HS-5 (cell line): ENCODE data around the gene PRKCH.

Experiments used
- DNase-seq: peaks from one replicate; pipeline ENCODE4 v3.0.0-alpha.2; 2012; ENCODE audit warnings: low read depth

The PRKCH gene

DNA sequence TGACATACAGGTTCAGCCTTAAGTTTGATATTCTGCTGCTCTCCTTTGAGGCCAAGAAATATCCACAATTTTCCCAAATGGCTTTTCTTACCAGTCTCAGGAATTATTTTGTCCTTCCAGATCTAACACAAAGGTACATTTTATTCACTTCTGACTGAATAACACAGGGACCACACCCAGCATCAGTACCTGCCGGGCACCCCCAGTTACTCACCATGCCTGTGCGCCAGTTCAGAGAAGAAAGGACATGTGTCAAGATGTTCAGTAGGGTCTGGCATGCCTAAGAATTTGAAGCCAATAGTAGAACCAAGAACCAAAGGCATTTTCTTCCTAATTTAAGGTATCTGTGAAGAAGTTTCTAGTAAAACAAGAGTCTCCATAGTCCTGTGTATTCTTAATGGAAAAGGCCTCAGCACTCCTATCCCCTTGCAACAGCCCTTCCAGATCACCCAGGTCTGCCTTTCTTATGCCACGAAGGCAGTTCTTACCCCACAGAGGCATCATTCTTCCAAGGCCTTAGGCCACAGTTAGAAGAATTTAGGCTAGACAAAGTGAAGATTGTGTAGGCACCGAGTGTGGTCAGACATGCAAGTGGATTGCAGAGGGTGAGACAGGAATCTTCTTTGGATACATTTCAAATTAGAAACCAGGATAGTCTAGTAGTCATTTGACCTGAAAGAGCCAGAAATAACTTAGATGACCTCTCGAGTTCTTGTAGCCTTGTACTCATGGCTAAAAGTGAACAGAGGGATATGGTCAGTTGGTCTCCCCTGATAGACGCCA is 233.9 kb downstream of the PRKCH start:
- DNase-seq: no peak

DNA sequence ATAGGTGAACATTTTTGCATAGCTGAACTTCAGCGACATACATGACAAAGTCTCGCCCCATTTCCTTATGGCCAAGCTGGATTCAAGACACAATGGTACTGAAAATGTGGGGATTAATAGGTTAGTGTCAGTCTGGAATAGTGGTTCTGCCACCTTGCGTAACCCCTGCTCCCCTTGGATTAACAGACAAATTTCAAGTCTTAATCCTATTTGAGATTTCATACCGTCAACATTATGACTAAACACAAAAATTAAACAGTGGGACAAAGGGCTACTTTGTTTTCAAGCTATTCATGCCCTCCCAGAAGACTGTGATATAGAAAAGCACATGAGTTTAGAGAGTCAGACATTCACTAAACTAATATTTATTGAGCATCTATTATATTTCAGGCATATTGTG is 235.1 kb downstream of the PRKCH start:
- no peak for DNase-seq

DNA sequence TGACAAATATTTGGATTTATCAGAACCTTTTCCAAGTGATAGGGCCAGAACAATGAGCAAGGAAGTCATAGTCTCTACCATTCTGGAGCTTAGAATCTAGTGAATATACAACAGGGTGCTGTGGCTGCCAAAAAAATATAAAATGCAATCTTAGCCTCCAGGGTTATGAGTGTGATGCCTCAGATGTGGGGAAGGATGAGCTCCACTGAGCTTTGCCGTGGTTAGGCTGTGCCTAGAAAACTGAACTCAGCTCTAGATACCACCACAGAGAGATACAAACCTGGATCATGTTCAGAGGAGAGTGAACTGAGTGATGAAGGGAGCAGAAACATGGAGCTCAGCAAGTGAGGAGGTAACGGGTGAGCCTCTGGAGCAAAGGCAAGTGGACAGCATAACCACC is 235.9 kb downstream of the PRKCH start:
- no peak for DNase-seq

DNA sequence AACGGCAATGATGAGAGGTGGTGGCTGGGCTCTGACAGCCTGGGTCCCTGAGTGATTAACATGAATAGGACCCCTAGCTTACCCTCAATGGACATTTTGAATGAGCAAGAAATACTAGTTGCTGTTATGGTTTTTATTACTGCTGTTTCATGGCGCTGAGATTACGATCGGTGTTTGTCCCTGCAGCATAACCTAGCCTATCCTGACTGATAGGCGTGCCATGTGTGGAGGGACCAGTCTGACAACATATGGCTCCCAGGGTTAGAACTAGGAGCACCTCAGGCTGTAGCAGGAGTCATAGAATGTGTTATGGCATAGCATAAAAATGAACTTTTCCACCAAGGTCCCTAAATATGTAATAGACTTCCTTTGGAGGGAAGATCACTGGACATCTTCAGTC is 236.5 kb downstream of the PRKCH start:
- no peak for DNase-seq

DNA sequence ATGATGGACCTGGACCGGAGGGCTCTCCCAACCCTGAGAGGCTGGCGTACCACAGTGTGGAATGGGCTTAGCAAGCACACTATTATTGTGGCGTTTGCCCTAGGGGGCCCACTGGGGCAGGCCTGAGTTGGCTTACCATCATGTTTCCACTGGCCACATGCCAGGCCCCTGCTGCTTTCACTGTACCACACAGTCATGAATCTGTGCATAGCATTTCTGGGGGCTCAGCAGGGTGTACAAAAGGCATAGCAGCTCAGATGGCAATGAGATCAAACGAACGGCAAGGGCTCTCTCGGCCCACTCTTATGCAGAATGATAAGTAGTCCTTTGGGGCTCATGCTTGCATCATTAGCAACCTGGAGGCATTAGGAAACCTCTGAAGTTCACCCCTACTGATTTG is 236.9 kb downstream of the PRKCH start:
- no peak for DNase-seq

GRCh38 chr14:61559641-61560201 is 238.3 kb downstream of the PRKCH start:
- DNase-seq: no peak

DNA sequence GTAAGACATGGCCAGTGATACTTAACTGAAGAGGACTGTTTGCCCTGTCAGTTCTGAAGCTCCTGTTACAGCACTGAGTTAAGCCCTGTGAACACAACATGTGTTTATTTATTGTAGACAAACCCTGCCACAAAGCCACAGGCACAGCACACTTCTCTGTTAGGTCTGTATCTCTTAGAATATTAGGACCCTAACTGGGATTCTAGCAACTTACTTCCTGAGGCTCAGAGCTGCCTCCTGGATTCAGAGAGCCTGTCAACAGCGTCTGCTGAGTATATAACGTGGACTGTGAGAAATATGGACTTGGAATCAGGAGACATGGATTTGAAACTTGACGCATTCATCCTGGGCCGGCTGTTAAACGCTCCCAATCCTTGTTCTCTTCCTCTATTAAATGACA is 238.9 kb downstream of the PRKCH start:
- no peak for DNase-seq

GRCh38 chr14:61561104-61561503 is 239.7 kb downstream of the PRKCH start:
- DNase-seq: no peak

DNA sequence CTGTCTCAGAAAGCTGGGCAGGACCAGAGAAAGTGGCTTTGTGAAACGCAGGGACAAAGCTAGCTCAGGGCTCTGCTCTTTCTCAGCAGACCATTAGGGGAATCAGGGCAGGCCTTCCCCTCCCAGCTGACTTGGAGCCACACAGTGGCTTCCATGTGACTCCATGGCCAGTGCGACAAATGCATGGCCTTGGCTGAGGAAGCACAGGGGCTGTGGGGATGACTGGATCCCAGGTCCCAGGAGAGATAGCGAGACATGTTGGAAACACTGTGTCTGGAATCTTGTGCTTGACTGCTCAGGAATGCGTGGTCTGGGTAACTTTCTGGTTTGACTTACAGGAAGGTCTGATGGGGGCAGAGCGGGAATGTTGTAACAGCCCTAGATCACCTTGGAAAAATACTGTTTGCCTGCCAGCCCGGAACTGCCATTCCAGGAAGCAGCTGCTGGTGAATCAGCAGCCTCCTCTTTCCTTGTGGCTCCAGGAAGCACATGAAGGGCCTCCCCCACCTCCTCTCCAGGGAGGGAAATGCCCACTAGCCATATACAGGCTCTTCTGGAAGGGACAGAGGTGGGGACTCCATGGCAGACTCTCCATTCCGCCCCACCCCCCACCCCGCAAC is 240.4 kb downstream of the PRKCH start:
- peak; percentile 98 for DNase-seq

DNA sequence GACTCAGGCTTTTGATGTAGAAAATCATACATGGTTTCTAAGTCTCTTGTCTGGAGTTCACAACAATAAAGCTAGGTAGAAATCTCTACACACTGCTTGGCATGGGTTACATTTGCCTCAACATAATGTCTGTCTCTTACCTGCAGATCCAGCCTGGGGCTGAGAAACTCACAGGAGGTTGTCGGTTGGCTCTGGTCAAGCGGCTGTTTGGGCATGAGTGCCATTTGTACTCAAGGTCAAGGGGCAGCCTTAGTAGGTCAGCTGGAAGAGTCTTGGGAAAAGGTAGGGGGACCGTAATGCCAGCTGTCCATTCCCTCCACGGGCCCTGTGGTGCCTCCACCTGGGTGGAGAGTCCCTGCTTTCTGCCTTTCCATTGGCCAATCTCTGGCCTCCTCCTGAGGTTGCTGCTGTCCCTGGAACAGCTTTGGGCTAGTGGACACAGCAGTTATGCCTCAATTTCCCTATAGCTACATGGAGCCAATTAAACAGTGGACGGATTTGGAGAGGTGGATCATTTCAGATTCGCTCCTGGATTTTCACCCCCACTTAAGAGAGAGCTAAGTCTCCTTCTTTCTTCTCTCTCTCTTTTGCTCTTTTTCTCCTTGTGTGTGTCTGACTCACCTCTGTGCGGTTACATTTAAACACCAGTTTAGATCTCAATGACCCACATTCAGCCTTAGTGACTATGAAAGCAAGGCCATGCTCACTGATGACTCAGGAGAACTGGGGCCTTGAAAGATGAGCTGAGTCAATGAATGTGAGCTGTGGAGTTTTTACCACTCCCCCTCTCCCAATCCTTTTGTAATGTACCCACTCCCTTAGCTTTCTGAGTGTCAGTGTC is 241.2 kb downstream of the PRKCH start:
- peak; percentile 98 for DNase-seq

- no peak for DNase-seq
Observed at GRCh38 chr14:61563162-61563511, 241.8 kb downstream of the PRKCH start.

- DNase-seq: no peak
Observed at GRCh38 chr14:61563880-61564617, 242.7 kb downstream of the PRKCH start.

- DNase-seq: peak; percentile 98
Observed at GRCh38 chr14:61564618-61565091, 243.3 kb downstream of the PRKCH start.

- no peak for DNase-seq
Observed at GRCh38 chr14:61565181-61565580, 243.8 kb downstream of the PRKCH start.

DNA sequence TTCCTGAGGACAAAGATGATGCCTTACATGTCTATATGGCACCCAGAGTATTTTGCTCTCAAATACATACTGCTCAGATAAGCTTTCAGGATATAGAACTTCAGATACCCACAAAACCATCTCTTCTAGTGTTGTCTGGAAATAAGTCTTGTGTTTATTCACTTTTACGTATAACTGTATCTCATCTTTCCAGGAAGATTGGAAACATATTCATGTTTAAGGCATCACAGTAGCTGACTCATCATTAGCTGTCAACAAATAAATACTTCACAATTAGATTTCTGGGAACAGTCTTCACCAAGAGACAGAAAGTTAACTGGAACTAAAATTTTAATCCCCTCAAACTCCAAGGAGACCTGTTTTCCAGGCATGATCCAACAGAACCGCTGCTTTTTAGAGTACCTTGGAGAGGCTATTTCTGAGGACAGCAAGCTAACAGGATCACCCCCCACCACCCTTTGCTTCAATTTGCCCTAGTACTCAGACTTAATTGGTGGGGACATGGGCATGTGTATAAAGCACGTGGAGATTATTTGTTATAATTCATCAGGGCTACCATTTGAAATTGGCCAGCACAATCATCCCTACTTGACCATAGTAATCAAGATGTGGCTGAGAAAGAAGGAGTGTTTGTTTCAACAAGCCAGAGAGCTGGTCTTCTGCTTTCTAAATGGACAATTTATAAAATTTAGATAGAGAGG is 244.6 kb downstream of the PRKCH start:
- no peak for DNase-seq

- no peak for DNase-seq
Observed at GRCh38 chr14:61566537-61567225, 245.3 kb downstream of the PRKCH start.

- DNase-seq: no peak
Observed at GRCh38 chr14:61567838-61568571, 246.6 kb downstream of the PRKCH start.

GRCh38 chr14:61568572-61569011 is 247.2 kb downstream of the PRKCH start:
- no peak for DNase-seq

DNA sequence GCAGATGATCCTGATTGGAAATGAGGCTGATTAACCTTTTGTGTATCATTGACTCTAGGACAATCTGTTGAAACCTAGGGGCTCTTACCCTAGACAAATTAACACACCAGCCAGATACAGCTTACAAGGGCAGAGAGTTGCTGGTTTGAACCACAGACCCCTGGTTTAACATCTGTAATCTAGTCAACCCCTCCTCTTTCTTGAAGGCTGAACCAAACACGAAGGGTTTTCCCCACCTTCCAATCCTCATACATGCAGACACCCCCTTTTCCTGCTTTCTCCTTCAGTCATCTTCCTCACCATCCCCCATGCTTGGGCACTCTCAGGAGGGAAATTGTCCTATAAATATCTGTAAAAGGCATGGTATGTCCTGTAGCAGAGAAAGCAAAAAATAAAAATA is 247.9 kb downstream of the PRKCH start:
- DNase-seq: no peak
